K562 (cell line): Measurements from ENCODE around the gene DCST1. TPM values are rescaled to one million over a fixed set of nuclear protein-coding genes. Genes with fewer than 3 reads are reported as not detected.

ENCODE experiments used
- ATF7 ChIP-seq: fragments of 450-650 bp; IDR thresholded peaks from 2 replicates; pipeline ENCODE4 v1.7.1; 2014; ENCODE audit warnings: mild to moderate bottlenecking, moderate library complexity
- CGGBP1 ChIP-seq: fragments of 250-450 bp; sonication (Bioruptor Pico); IDR thresholded peaks from 2 replicates; pipeline ENCODE4 v1.9.0; 2021; ENCODE audit warnings: mild to moderate bottlenecking
- CHD2 ChIP-seq: IDR thresholded peaks from 2 replicates; pipeline ENCODE4 v1.6.1; 2011; ENCODE audit warnings: low read depth, low read length
- CREB1 ChIP-seq, 2 experiments: sonication (generic) in 1 of 2; formaldehyde crosslinking in 1 of 2; IDR thresholded peaks; 2 replicates each; pipeline versions ENCODE4 v1.6.1 to v1.8.0; 2012 to 2022; ENCODE audit warnings: inconsistent platforms in 1 of 2, mild to moderate bottlenecking in 1 of 2, missing genetic modification reagents in 1 of 2, moderate library complexity in 1 of 2
- DIDO1 ChIP-seq: fragments of 450-650 bp; IDR thresholded peaks from 2 replicates; pipeline ENCODE4 v1.6.1; 2016; ENCODE audit warnings: low read depth, missing biosample characterization, missing genetic modification characterization
- E2F1 ChIP-seq: sonication (generic); formaldehyde crosslinking; IDR thresholded peaks from 2 replicates; pipeline ENCODE4 v1.8.1; 2023; ENCODE audit warnings: mild to moderate bottlenecking, missing genetic modification reagents, moderate library complexity
- GATAD2B ChIP-seq: fragments of 450-650 bp; IDR thresholded peaks from 2 replicates; pipeline ENCODE4 v1.6.1; 2017; ENCODE audit warnings: mild to moderate bottlenecking, borderline replicate concordance
- JUNB ChIP-seq: fragments of 450-650 bp; formaldehyde crosslinking; conservative IDR thresholded peaks from 2 replicates; pipeline ENCODE4 v1.4.0; 2020; ENCODE audit warnings: mild to moderate bottlenecking
- KAT2B ChIP-seq: IDR thresholded peaks from one replicate; pipeline ENCODE4 v1.6.1; 2012; ENCODE audit warnings: low read depth, mild to moderate bottlenecking, control low read depth, inconsistent platforms, low read length, moderate library complexity
- KLF13 ChIP-seq: fragments of 450-650 bp; IDR thresholded peaks from 2 replicates; pipeline ENCODE4 v1.6.1; 2016; ENCODE audit warnings: missing genetic modification characterization, low read depth, mild to moderate bottlenecking, missing compliant biosample characterization, moderate library complexity, borderline replicate concordance
- NBN ChIP-seq: fragments of 450-650 bp; IDR thresholded peaks from 2 replicates; pipeline ENCODE4 v1.6.1; 2016; ENCODE audit warnings: low read depth, mild to moderate bottlenecking
- NKRF ChIP-seq: fragments of 450-650 bp; IDR thresholded peaks from 2 replicates; pipeline ENCODE4 v1.6.1; 2016; ENCODE audit warnings: borderline replicate concordance
- RFX7 ChIP-seq: fragments of 250-450 bp; sonication (Bioruptor Pico); IDR thresholded peaks from 2 replicates; pipeline ENCODE4 v1.5.1; 2021; ENCODE audit warnings: mild to moderate bottlenecking
- SAP30 ChIP-seq: fragments of 200-600 bp; sonication (generic); IDR thresholded peaks from 2 replicates; pipeline ENCODE4 v1.6.1; 2012; ENCODE audit warnings: borderline replicate concordance, low read depth, mild to moderate bottlenecking, moderate library complexity, low read length, control low read depth, inconsistent platforms; ENCODE audit not compliant: insufficient read depth, poor library complexity, severe bottlenecking
- SREBF2 ChIP-seq: sonication (generic); formaldehyde crosslinking; IDR thresholded peaks from 2 replicates; pipeline ENCODE4 v1.4.0; 2020; ENCODE audit warnings: mild to moderate bottlenecking, missing genetic modification reagents
- TEAD4 ChIP-seq, 2 experiments: sonication (generic) in 1 of 2; formaldehyde crosslinking in 1 of 2; IDR thresholded peaks; 2 replicates each; pipeline versions ENCODE4 v1.6.1 to v1.8.0; 2012 to 2022; ENCODE audit warnings: borderline replicate concordance in 1 of 2, inconsistent platforms in 1 of 2, low read length in 1 of 2, mild to moderate bottlenecking in 1 of 2, missing genetic modification reagents in 1 of 2
- TRIM24 ChIP-seq, 2 experiments: fragments of 450-650 bp; IDR thresholded peaks; 2 replicates each; pipeline ENCODE4 v1.6.1; 2016
- ZNF282 ChIP-seq: sonication (generic); formaldehyde crosslinking; IDR thresholded peaks from 2 replicates; pipeline ENCODE4 v1.8.1; 2023; ENCODE audit warnings: missing genetic modification reagents
- ZNF431 ChIP-seq: sonication (generic); formaldehyde crosslinking; IDR thresholded peaks from 2 replicates; pipeline ENCODE4 v1.8.0; 2022; ENCODE audit warnings: mild to moderate bottlenecking, missing genetic modification reagents
- ZNF449 ChIP-seq: fragments of 250-450 bp; sonication (Bioruptor Pico); IDR thresholded peaks from 2 replicates; pipeline ENCODE4 v1.8.0; 2022; ENCODE audit warnings: moderate library complexity, mild to moderate bottlenecking, inconsistent platforms
- polyA plus RNA-seq, 8 experiments: library from polyadenylated mRNA; depleted of rRNA in 4 of 8; stranded (reverse) in 5 of 8; unstranded in 3 of 8; fragments of >200 nt; fragmentation: Nextera tagmentation in 2 of 8; fragmentation: Illumina TruSeq in 1 of 8; extraction: Ambion mirVana in 2 of 8; extraction: Trizol in 1 of 8; gene quantifications; 2 replicates each; pipeline versions ENCODE4 v1.2.1 to v1.2.3, GENCODE V29; 2011 to 2014; ENCODE audit warnings: inconsistent platforms in 1 of 8, missing spikeins in 1 of 8
- total RNA-seq, 7 experiments: library from RNA; depleted of rRNA in 6 of 7; stranded (reverse); fragments of >200 nt in 6 of 7; fragmentation: Illumina TruSeq in 2 of 7; extraction: Trizol in 2 of 7; gene quantifications; 2 replicates each; pipeline versions ENCODE4 v1.2.1 to v1.2.3, GENCODE V29; 2011 to 2021; ENCODE audit warnings: low replicate concordance in 1 of 7

DCST1 gene
- total and polyA plus RNA-seq, 9 of the 15 experiments (the other 6 are each of a cell fraction or from before 2014, with no cell fraction given): not detected

GRCh38 chr1:155000726-155001424 is 32.7 kb upstream of the DCST1 start (continued):
- TF ChIP-seq NKRF (peak; percentile 27; the same call in 1 of the 2 replicates), ATF7 (peak; percentile 92), RFX7 (0 out of 2 replicates have a peak, but pooled peaks have one; percentile 23), TEAD4 (IDR thresholded peaks at IDR 0.05; ENCODE audit: low read length) (no peak; the same call in 1 of the 2 replicates), TEAD4 (CRISPR knock-in tag; IDR thresholded peaks at IDR 0.05; ENCODE audit: borderline replicate concordance) (no peak), DIDO1 (tag) (no peak), KAT2B (no peak), CHD2 (no peak), JUNB (CRISPR knock-in tag) (peak; percentile 58), CREB1 (IDR thresholded peaks at IDR 0.05) (peak; percentile 29; the same call in 1 of the 2 replicates), CREB1 (CRISPR knock-in tag; IDR thresholded peaks at IDR 0.05) (peak; percentile 48; the same call in 1 of the 2 replicates), ZNF449 (CRISPR knock-in tag) (no peak), SREBF2 (no peak), GATAD2B (peak; percentile 76; the same call in 1 of the 2 replicates), ZNF431 (CRISPR knock-in tag) (0 out of 2 replicates have a peak, but pooled peaks have one; percentile 54), CGGBP1 (CRISPR knock-in tag) (peak; percentile 44), NBN (peak; percentile 97), E2F1 (CRISPR knock-in tag) (peak; percentile 60; the same call in 1 of the 2 replicates), ZNF282 (CRISPR knock-in tag) (no peak), KLF13 (tag) (peak; percentile 37; the same call in 1 of the 2 replicates), TRIM24 (IDR thresholded peaks at IDR 0.05) (peak; percentile 24 to 64; a peak in 2 of 4 replicates), SAP30 (no peak)
